HG03066 (cell line): ENCODE measurements around the gene UGGT1.

ENCODE experiments used
- ATAC-seq: cut with Tn5 transposase; IDR thresholded peaks from one replicate; pipeline ENCODE4 v1.9.1; 2021; ENCODE audit warnings: low read depth; ENCODE audit not compliant: unreplicated experiment

UGGT1 gene

GRCh38 chr2:128215897-128216642 lies 125.1 kb downstream of the UGGT1 start:
- ATAC-seq = no peak

DNA sequence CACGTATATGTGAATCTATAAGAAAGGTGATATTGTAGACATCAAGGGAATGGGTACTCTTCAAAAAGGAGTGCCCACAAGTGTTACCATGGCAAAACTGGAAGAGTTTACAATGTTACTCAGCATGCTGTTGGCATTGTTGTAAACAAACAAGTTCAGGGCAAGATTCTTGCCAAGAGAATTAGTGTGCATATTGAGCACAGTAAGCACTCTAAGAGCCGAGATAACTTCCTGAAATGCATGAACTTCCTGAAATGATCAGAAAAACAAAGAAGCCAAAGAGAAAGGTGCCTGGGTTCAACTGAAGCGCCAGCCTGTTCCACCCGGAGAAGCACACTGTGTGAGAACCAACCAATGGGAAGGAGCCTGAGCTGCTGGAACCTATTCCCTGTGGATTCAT lies 126.7 kb downstream of the UGGT1 start:
- no peak for ATAC-seq

DNA sequence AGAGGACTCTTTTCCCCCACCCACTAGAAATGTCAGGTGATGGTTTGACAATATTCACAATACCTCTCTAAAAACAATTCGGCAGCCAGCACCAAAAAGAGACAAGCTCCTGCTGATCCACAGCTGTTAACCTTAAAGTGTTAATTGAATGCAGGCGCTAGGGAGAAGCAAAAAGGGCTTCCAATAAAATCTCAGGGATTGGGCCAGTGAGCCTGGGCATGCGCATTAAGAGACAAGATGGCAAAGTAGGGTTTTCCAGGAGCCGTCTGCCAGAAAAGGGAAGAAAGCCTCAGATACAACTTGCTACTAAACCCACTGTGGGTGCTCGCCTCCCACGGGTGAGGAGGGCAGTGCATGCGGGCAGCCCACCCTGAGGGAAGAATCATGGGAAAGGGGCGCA lies 128.9 kb downstream of the UGGT1 start:
- ATAC-seq = no peak

GRCh38 chr2:128227862-128228261 lies 136.9 kb downstream of the UGGT1 start:
- no peak for ATAC-seq

- ATAC-seq = no peak
These were observed 137.9 kb downstream of the UGGT1 start for GRCh38 chr2:128228894-128229293.

DNA sequence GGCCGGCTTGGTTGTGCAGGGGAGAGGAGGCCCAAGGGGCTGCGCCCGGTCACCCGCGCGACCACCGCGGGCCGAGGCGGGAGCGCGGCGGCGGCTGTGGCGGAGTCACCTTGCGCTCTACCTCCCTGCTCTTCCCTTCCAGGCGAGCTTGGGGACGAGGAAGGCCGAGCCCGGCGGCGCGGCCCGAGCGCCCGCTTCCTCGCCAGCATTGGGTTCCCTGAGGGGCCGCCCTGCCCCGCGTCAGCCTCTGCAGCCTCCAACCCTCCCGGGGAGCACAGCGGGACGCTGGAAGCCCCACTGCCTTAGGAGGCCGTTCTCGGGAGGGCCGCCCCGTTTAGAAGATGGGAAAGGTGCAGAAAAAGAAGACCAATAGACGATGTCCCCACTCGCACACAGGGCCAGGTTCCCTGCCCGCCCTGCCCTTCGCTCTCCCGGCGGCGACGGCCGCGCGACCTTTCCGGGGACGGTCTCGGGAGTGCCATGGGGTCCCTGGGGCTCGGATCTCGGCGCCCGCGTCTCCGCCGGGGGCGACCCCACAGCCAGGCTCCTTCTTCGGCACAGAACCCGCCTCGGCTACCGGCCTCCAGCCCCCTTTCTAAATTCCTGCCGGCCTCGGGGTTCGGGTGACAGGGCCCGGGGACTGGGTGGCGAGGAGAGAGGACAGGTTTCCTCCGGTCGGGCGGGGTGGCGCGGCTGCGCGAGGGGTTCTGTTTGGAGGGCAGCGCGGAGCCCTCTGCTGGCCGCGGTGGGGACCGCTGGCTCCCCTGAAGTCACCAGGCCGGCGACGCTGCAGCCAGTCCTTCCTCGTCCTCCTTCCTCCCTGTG lies 142.2 kb downstream of the UGGT1 start:
- peak; percentile 100 for ATAC-seq

GRCh38 chr2:128233790-128234395 lies 142.9 kb downstream of the UGGT1 start:
- no peak for ATAC-seq

DNA sequence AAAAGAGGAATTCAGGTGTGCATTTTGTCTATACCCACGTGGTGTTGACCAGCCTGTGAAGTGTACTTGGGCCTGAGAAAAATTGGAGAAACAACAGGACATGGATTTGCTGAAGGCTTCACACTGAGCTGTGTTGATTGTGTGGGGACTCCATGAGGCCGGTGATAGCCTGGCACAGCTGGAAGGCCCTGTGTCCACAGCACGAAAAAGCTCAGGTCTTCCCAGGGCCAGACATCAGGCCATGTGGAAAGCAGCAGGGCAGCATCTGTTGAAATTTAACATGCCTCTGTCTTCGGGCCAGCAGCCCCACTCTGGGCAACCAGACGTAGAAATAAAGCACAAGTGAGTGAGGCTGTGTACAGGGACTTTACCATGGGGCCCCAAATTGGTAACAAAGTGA lies 143.6 kb downstream of the UGGT1 start:
- ATAC-seq = no peak

- no peak for ATAC-seq
These were observed 144.6 kb downstream of the UGGT1 start for GRCh38 chr2:128235581-128235980.

DNA sequence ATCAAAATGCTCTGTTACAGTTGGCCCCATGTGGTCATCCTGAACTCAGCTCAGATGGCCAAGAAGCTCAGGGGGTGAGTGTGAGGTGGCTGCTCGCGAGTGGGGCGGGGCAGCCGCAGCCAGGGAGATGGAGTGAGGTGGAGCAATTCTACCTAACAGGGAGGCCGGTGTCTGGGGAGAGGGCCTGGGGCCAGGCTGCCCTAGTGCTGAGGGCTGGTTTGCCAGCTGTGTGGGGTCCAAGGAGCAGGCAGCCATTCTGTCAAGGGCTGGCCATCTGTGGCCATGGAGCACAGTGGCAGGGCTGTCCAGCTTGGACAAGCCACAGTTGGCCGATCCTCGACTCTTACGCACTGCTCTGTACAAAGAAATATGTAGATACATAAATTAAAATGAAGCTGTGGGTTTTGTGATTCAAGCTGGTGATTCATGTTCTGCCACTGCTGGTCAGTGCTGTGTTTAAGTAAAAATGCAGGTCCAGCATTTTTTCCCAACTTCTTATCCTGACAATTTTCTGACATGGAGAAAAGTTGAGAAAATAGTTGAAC lies 145.6 kb downstream of the UGGT1 start:
- no peak for ATAC-seq

- ATAC-seq = no peak
These were observed 146.1 kb downstream of the UGGT1 start for GRCh38 chr2:128237081-128237534.

- no peak for ATAC-seq
These were observed 147.1 kb downstream of the UGGT1 start for GRCh38 chr2:128237911-128238697.

- ATAC-seq = no peak
These were observed 150.9 kb downstream of the UGGT1 start for GRCh38 chr2:128241896-128242295.
